Transverse colon (tissue), 3 donors: Measurements from ENCODE around the gene TMEM255B.

Experiments used
- POLR2A ChIP-seq: fragments of 450-650 bp; IDR thresholded peaks from one replicate; pipeline ENCODE4 v1.6.1; 2016; ENCODE audit warnings: antibody characterized with exemption, mild to moderate bottlenecking, moderate library complexity
- POLR2AphosphoS5 ChIP-seq, 3 donors: sonication (generic); formaldehyde crosslinking; IDR thresholded peaks; one replicate each; pipeline ENCODE4 v1.6.1; 2016; ENCODE audit warnings: antibody characterized with exemption in 3 of 3

DNA sequence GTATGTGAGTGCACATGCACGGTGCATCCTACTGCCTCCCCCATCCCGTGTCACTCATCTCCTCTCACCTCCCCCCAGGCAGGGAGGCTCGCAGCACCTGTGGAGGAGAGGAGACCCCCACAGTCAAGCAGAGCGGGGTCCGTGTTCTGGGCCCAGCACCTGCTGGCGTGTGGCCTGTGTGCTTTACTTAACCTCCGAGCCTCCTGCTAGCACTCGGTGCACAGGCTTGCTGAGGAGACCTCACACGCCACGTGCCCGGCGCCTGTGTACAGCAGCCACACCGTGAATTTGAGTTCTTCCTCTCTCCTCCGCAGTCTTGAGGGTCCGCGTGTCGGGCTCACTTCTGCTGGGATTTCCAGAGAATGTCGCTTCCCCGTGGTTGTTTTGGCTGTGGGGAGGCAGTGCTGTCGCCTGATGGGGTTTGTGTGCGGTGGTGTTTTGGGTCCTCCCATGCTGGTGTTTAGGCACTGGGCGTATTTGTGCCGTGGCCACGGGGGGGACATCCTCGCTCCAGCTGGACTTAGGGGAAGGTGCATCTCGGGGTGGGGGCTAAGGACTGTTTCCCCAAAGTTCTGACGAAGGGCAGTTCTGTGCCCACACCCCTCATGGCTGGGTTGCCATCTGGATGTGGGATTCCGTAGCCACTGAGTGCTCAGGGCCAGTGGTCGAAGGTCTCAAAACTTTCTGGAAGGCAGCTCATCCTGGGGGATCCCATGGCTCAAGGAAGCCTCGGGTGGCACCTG lies 34.8 kb upstream of the TMEM255B start:
- TF ChIP-seq POLR2AphosphoS5 (IDR thresholded peaks at IDR 0.05) (no peak), POLR2A (no peak)
